Measurements from ENCODE around the gene RYR2. TPM values are rescaled to one million over a fixed set of nuclear protein-coding genes. Genes with fewer than 3 reads are reported as not detected.

RYR2 gene
- total RNA-seq, 4 donors from 2014 or later, result 1.2 to 7.0 (median 2.5) TPM

DNA sequence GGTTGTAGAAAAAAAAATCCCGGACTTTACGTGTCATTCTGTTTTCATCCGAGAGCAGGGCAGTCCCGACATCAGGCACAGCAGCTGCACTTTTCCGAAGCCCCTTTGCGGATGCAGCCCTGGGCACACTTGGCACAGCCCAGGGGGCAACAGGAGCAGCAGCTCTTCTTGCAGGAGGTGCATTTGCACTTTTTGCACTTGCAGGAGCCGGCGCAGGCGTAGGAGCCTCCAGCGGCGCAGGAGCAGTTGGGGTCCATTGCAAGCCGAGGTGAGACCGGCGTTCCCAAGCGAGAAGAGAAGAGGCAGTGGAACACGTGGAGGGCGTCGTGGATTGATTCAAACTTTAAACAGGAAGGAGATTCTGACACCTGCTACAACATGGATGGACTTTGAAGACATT is 37.9 kb upstream of the RYR2 start, which contains the start of gene MT1HL1:
TSS of gene MT1HL1 (minus strand) at position 326 of the 400 bp plus-strand sequence. CDS start at position 257, 69 bp downstream.
- H3K27ac ChIP-seq, result no peak within 1 kb of the TSS
- H3K4me1 ChIP-seq, result no peaks in the 10 kb centered on the region
- no peaks in the 10 kb centered on the region for H3K9me3 ChIP-seq
- no peak for TF ChIP-seq POLR2A (IDR thresholded peaks at IDR 0.05)
- no peak for TF ChIP-seq EP300 (IDR thresholded peaks at IDR 0.05; ENCODE audit: low read depth)
- TF ChIP-seq, protein P1, sequence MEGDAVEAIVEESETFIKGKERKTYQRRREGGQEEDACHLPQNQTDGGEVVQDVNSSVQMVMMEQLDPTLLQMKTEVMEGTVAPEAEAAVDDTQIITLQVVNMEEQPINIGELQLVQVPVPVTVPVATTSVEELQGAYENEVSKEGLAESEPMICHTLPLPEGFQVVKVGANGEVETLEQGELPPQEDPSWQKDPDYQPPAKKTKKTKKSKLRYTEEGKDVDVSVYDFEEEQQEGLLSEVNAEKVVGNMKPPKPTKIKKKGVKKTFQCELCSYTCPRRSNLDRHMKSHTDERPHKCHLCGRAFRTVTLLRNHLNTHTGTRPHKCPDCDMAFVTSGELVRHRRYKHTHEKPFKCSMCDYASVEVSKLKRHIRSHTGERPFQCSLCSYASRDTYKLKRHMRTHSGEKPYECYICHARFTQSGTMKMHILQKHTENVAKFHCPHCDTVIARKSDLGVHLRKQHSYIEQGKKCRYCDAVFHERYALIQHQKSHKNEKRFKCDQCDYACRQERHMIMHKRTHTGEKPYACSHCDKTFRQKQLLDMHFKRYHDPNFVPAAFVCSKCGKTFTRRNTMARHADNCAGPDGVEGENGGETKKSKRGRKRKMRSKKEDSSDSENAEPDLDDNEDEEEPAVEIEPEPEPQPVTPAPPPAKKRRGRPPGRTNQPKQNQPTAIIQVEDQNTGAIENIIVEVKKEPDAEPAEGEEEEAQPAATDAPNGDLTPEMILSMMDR (IDR thresholded peaks at IDR 0.05), result no peak
- TF ChIP-seq POLR2AphosphoS5 (IDR thresholded peaks at IDR 0.05), result no peak
- no peaks in the 10 kb centered on the region for H3K27me3 ChIP-seq
- no peak within 1 kb of the TSS for H3K4me3 ChIP-seq
- DNase-seq, result no peak
- intact Hi-C loops (cut with DNase I; ENCODE audit: low total_unique reads) (no loop called here), in situ Hi-C loops (cut with MboI; ENCODE audit: low pct_ligation_motif_present in 1 of 4, low pct_unique_long_range_greater_than_20kb in 1 of 4, low sequenced_read_pairs in 3 of 4) (no loop called here)
- 37 to 90% methylated on average over 2 to 18 of the region's 18 CpGs for WGBS, 2 donors (ENCODE audit: low coverage in 1 of 2)
- no peaks in the 10 kb centered on the region for H3K36me3 ChIP-seq

DNA sequence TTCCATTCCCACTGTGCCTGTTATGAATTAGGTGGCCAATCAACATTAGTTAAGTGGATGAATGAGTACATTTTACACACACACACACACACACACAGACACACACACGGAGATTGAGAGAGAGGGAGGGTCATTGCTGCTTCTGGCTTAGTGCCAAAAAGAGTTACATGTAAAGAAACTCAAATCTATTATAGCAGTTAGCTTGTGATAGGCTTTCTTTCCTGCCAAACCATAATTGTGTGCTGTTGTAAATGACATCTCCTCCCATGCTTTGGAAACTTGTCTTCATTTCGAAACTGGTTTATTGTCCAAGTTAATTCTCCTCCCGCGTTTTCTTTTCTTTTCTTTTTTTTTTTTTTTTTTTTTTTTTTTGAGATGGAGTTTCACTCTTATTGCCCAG is 36.3 kb upstream of the RYR2 start:
- H3K4me1 ChIP-seq, result no peaks in the 10 kb centered on the region
- intact Hi-C loops (cut with DNase I; ENCODE audit: low total_unique reads), result no loop called here
- no peak overlapping the region for H3K4me3 ChIP-seq
- TF ChIP-seq, protein P1 (IDR thresholded peaks at IDR 0.05), result no peak
- TF ChIP-seq POLR2AphosphoS5 (IDR thresholded peaks at IDR 0.05) (no peak), POLR2A (IDR thresholded peaks at IDR 0.05) (no peak), EP300 (IDR thresholded peaks at IDR 0.05; ENCODE audit: low read depth) (no peak)
- H3K9me3 ChIP-seq, result no peaks in the 10 kb centered on the region
- peak; percentile 16 for DNase-seq
- H3K36me3 ChIP-seq, result no peaks in the 10 kb centered on the region
- in situ Hi-C loops (cut with MboI; ENCODE audit: low pct_ligation_motif_present in 1 of 4, low pct_unique_long_range_greater_than_20kb in 1 of 4, low sequenced_read_pairs in 3 of 4), result no loop called here
- no peaks in the 10 kb centered on the region for H3K27me3 ChIP-seq
- H3K27ac ChIP-seq, result no peak overlapping the region
- 14 to 39% methylated on average over 1 to 4 of the region's 4 CpGs for WGBS, 2 donors (ENCODE audit: low coverage in 1 of 2)

DNA sequence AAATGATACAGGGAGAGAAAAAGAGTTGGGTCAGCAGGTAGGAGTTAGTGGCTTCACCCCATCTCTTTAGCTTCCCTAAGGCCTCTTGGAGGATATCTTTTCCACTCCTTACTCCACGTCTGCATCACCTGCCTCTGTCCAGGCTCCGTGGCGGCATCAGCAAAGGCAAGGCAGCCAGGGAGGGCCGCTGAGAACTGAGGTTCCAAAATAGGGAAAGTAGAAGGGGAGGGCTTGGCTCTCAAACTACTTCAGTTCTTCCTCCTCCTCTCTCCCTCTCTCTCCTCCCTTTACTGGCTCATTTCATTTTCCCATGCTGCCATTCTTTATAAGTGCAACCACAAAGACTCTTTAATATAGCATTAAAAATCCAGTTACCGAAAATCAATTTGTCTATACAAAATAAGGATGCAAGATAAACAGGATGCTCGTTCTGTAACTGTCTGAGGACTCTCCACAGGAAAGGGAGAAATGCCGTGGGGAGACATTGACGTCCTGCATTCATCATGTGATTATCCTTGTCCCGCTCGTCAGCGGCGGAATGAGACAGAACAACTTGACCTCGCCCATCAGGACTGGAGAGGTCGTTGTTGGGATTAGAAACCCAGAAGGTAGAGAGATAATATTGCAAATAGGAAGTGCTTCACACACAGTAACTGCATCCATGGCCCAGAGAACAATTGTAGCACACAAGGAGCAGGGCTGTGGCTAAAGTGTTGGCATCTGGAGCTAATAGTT is 34.7 kb upstream of the RYR2 start:
- no peak overlapping the region for H3K27ac ChIP-seq
- H3K36me3 ChIP-seq, result no peaks in the 10 kb centered on the region
- H3K9me3 ChIP-seq, result no peaks in the 10 kb centered on the region
- no peaks in the 10 kb centered on the region for H3K27me3 ChIP-seq
- no peak overlapping the region for H3K4me3 ChIP-seq
- no peak for DNase-seq
- WGBS, 2 donors (ENCODE audit: low coverage in 1 of 2), result 67 to 72% methylated on average over 5 to 14 of the region's 14 CpGs
- TF ChIP-seq POLR2A (IDR thresholded peaks at IDR 0.05), result no peak
- no peak for TF ChIP-seq POLR2AphosphoS5 (IDR thresholded peaks at IDR 0.05)
- no peak for TF ChIP-seq EP300 (IDR thresholded peaks at IDR 0.05; ENCODE audit: low read depth)
- TF ChIP-seq, protein P1 (IDR thresholded peaks at IDR 0.05), result no peak
- in situ Hi-C loops (cut with MboI; ENCODE audit: low pct_ligation_motif_present in 1 of 4, low pct_unique_long_range_greater_than_20kb in 1 of 4, low sequenced_read_pairs in 3 of 4) (no loop called here), intact Hi-C loops (cut with DNase I; ENCODE audit: low total_unique reads) (no loop called here)
- H3K4me1 ChIP-seq, result peaks cover 0 to 8% (median 2%) of the 10 kb centered on the region in 4 donors

GRCh38 chr1:237009611-237010010 is 32.4 kb upstream of the RYR2 start:
- WGBS, 2 donors (ENCODE audit: low coverage in 1 of 2), result 88% methylated on average over 4 of the region's 4 CpGs
- TF ChIP-seq POLR2A (IDR thresholded peaks at IDR 0.05) (no peak), POLR2AphosphoS5 (IDR thresholded peaks at IDR 0.05) (no peak), EP300 (IDR thresholded peaks at IDR 0.05; ENCODE audit: low read depth) (no peak)
- TF ChIP-seq, protein P1 (IDR thresholded peaks at IDR 0.05), result no peak
- Histone ChIP-seq H3K4me3 (no peak overlapping the region), H3K36me3 (no peaks in the 10 kb centered on the region), H3K9me3 (no peaks in the 10 kb centered on the region), H3K27me3 (no peaks in the 10 kb centered on the region), H3K27ac (no peak overlapping the region), H3K4me1 (peaks cover 3 to 21% (median 8%) of the 10 kb centered on the region in 4 donors)
- in situ Hi-C loops (cut with MboI; ENCODE audit: low pct_ligation_motif_present in 1 of 4, low pct_unique_long_range_greater_than_20kb in 1 of 4, low sequenced_read_pairs in 3 of 4) (no loop called here), intact Hi-C loops (cut with DNase I; ENCODE audit: low total_unique reads) (no loop called here)
- DNase-seq, result no peak
